Heart left ventricle (tissue), 16 donors: ENCODE data around the gene SACS. TPM values are rescaled to one million over a fixed set of nuclear protein-coding genes. Genes with fewer than 3 reads are reported as not detected.

ENCODE experiments used
- ATAC-seq, 4 donors: fragments of 200-7000 bp; cut with Tn5 transposase; one replicate each; pipeline ENCODE4 v1.9.1; 2020 to 2022; ENCODE audit warnings: moderate library complexity in 4 of 4, mild to moderate bottlenecking in 3 of 4, moderate number of reproducible peaks in 1 of 4
- DNase-seq, 5 donors: peaks; one replicate each; pipeline ENCODE4 v3.0.0-alpha.2; 2020
- H3K27ac ChIP-seq, 12 donors: fragments of 200-600 bp; sonication (generic) in 4 of 12; one replicate each; pipeline versions ENCODE4 v1.5.0 to v1.8.0; 2016 to 2022; ENCODE audit warnings: mild to moderate bottlenecking in 2 of 12
- H3K27me3 ChIP-seq, 9 donors: fragments of 200-600 bp; sonication (generic) in 2 of 9; one replicate each; pipeline versions ENCODE4 v1.5.1 to v1.8.0; 2016 to 2022; ENCODE audit warnings: mild to moderate bottlenecking in 3 of 9
- H3K36me3 ChIP-seq, 9 donors: fragments of 200-600 bp; sonication (generic) in 2 of 9; one replicate each; pipeline versions ENCODE4 v1.5.0 to v1.8.0; 2018 to 2022; ENCODE audit warnings: mild to moderate bottlenecking in 2 of 9
- H3K4me1 ChIP-seq, 12 donors: fragments of 200-600 bp; sonication (generic) in 4 of 12; one replicate each; pipeline versions ENCODE4 v1.5.0 to v1.8.0; 2016 to 2022; ENCODE audit warnings: mild to moderate bottlenecking in 3 of 12
- H3K4me3 ChIP-seq, 12 donors: fragments of 200-600 bp; sonication (generic) in 4 of 12; one replicate each; pipeline versions ENCODE4 v1.5.0 to v1.8.0; 2017 to 2022; ENCODE audit warnings: mild to moderate bottlenecking in 9 of 12, moderate library complexity in 4 of 12
- H3K9me3 ChIP-seq, 12 donors: fragments of 200-600 bp; sonication (generic) in 4 of 12; one replicate each; pipeline versions ENCODE4 v1.5.0 to v1.8.0; 2016 to 2022; ENCODE audit warnings: mild to moderate bottlenecking in 1 of 12
- POLR2A ChIP-seq, 2 donors: fragments of 450-650 bp; IDR thresholded peaks; one replicate each; pipeline ENCODE4 v1.6.1; 2017; ENCODE audit warnings: antibody characterized with exemption in 2 of 2, mild to moderate bottlenecking in 2 of 2, moderate library complexity in 2 of 2
- whole genome bisulfite sequencing, 4 donors: extraction: QIAGEN DNeasy Blood & Tissue Kit in 2 of 4; methylation state at CpG; one replicate each; pipeline versions ENCODE4 v1.1.5 to v1.1.7; 2013 to 2018; 5-methylcytosine and 5-hydroxymethylcytosine counted together
- intact Hi-C, 10 donors: fragments of 100-400 bp; cut with DNase I; formaldehyde crosslinking; loops; one replicate each; pipeline versions ENCODE4 v1.11.1 to v1.14.2; 2022
- polyA plus RNA-seq, 2 donors: library from polyadenylated mRNA; stranded (reverse); fragments of 200-250 nt; gene quantifications; one replicate each; pipeline ENCODE4 v1.2.3, GENCODE V29; 2013
- total RNA-seq, 9 donors: library from RNA; depleted of rRNA in 2 of 9; stranded (reverse); fragments of >200 nt in 2 of 9; fragmentation: NEBNext Ultra II Directional in 3 of 9; extraction: Animal tissue kit (Norgen Biotek cat#: 25700) in 3 of 9; gene quantifications; one replicate each; pipeline versions ENCODE4 v1.1.0 to v1.2.4, GENCODE V29; 2016 to 2023
- TF ChIP-seq, protein P1 (sequence below), 12 donors: fragments of 200-600 bp; sonication (generic) in 4 of 12; IDR thresholded peaks; one replicate each; pipeline versions ENCODE4 v1.5.0 to v1.8.0; 2018 to 2022; ENCODE audit warnings: antibody characterized with exemption in 12 of 12, mild to moderate bottlenecking in 5 of 12
- donor health status: ischemic (EF 13 %, LVEDD 7.1; RV severe dilation, severe dysfunction).
- donor health status: healthy with polysubstance abuse.
- donor health status: DM: no; HTN: yes; CAD: no.
- donor health status: DM: no; HTN: no; CAD: no.
- donor health status: ischemic (EF 25% LVEDD 6.9; RV normal size, moderate dysfunction).
- donor health status: ischemic (EF 25% LVEDD 5.7; RV mildly dilated, moderate dysfunction).
- donor health status: healthy.
- donor health status: DM: yes; HTN: yes; CAD: no.
- donor health status: ischemic (EF 35%, LVEDD 5.7; RV mildly dilated, moderate dysfunction).
- donor health status: nonischemic (EF 11% LVEDD 7.7; RV severe dilation, severe dysfunction).
- donor health status: DM: yes; HTN: yes; CAD: no.
- donor health status: PGD.
- donor health status: ischemic (EF 29% LVEDD 5.4; RV normal size, mild dysfunction).
- donor health status: nonischemic (EF 23%, LVEDD 6.1; RV moderate dilation, normal function).

Gene SACS
- total and polyA plus RNA-seq, 11 donors, result 2.8 to 29.3 (median 19.7) TPM

DNA sequence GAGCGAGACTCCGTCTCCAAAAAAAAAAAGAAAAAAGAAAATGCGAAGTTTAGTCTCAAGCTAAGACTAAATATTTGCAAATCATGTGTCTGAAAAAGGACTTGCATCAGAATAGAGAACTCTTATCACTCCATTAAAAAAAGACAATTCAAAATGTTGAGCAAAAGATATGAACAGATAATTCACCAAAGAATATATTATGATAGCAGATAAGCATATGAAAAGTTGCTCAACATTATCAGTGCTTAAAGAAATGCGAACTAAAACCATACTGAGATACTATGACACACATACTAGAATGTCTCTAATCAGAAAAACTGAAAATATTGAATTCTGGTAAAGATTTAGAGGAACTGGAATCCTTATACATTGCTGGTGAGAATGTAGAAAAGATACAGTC, 38.7 kb upstream of the SACS start:
- ATAC-seq (no peak), DNase-seq (no peak)
- 87 to 94% (median 91%) methylated on average over 4 of the region's 4 CpGs for WGBS, 4 donors
- H3K27ac ChIP-seq, result no peak overlapping the region
- TF ChIP-seq POLR2A (IDR thresholded peaks at IDR 0.05), result no peak
- TF ChIP-seq, protein P1, sequence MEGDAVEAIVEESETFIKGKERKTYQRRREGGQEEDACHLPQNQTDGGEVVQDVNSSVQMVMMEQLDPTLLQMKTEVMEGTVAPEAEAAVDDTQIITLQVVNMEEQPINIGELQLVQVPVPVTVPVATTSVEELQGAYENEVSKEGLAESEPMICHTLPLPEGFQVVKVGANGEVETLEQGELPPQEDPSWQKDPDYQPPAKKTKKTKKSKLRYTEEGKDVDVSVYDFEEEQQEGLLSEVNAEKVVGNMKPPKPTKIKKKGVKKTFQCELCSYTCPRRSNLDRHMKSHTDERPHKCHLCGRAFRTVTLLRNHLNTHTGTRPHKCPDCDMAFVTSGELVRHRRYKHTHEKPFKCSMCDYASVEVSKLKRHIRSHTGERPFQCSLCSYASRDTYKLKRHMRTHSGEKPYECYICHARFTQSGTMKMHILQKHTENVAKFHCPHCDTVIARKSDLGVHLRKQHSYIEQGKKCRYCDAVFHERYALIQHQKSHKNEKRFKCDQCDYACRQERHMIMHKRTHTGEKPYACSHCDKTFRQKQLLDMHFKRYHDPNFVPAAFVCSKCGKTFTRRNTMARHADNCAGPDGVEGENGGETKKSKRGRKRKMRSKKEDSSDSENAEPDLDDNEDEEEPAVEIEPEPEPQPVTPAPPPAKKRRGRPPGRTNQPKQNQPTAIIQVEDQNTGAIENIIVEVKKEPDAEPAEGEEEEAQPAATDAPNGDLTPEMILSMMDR (IDR thresholded peaks at IDR 0.05), result no peak
- no peaks in the 10 kb centered on the region for H3K9me3 ChIP-seq
- intact Hi-C loops, result no loop called here
- no peak overlapping the region for H3K4me3 ChIP-seq
- H3K36me3 ChIP-seq, result no peaks in the 10 kb centered on the region
- H3K4me1 ChIP-seq, result peaks cover 0 to 6% (median 2%) of the 10 kb centered on the region in 12 donors
- no peaks in the 10 kb centered on the region for H3K27me3 ChIP-seq

DNA sequence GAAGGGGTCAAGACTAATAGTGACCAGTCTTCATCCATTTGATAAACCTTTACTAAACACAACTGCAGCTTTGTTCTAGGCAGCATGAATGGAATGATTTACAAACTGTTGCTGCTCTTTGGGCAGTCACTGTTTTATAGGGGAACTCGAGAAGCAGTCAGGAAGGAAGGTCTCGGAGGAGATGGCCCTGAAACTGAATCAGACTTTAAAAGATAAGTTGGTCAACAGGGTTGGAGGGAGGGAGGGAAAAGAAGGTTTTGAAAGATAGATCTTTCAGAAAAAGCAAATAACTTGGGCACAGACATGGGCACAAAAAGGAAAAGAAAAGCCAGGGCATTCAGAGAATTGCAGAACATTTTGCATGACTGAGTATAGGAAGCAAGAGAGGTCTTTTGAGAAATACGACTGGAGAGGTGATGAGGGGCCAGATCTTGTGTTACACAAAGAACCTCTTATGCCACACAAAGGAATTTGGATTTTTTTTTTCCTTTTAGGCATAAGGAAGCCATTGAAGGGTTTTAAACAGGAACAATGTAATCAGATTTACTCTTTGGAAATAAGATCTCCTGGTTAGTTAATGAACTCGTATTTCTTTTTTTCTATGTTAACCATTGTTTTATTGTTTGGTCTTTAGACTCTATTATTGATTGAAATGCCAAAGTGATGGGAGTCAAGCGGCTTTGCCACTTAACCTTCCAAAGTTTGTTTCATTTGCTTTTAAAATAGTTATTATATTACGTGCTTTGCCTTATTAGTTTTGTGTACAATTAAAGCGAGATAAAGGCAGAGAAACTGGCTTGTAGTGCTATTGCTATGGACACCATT, 37.5 kb upstream of the SACS start:
- Histone ChIP-seq H3K27ac (no peak overlapping the region), H3K27me3 (no peaks in the 10 kb centered on the region), H3K36me3 (no peaks in the 10 kb centered on the region), H3K4me3 (no peak overlapping the region), H3K9me3 (no peaks in the 10 kb centered on the region), H3K4me1 (peaks cover 0 to 17% (median 9%) of the 10 kb centered on the region in 12 donors)
- TF ChIP-seq POLR2A (IDR thresholded peaks at IDR 0.05), result no peak
- TF ChIP-seq, protein P1 (IDR thresholded peaks at IDR 0.05), result no peak
- ATAC-seq (no peak), DNase-seq (no peak)
- WGBS, 4 donors, result 80 to 84% (median 81%) methylated on average over 7 of the region's 7 CpGs
- intact Hi-C loops, result no loop called here

DNA sequence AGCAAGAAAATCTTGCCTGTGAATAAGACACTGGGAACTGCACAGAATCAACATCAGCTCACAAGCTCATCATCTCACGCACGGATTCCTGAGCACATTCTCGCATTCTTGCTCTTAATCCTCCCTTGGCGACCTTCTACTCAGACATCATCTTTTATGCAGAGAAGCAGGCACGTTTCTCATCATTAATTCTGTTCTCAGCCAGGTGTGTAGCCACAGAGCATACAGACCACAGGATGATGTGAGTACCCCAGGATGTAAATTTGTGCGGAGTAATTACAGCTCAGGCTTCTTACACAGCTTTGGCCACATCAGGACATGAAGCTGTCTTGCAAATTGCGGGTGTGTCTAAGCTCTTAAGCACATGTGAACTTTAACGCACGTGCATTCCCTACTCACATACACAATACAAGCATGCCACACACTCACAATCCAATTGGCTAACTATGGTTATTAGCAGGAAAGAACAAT, 36.5 kb upstream of the SACS start:
- Histone ChIP-seq H3K27me3 (no peaks in the 10 kb centered on the region), H3K9me3 (no peaks in the 10 kb centered on the region), H3K36me3 (no peaks in the 10 kb centered on the region), H3K4me3 (no peak overlapping the region), H3K27ac (no peak overlapping the region), H3K4me1 (peaks cover 0 to 22% (median 11%) of the 10 kb centered on the region in 12 donors)
- WGBS, 4 donors, result 81 to 88% (median 85%) methylated on average over 9 of the region's 9 CpGs
- TF ChIP-seq POLR2A (IDR thresholded peaks at IDR 0.05), result no peak
- TF ChIP-seq, protein P1 (IDR thresholded peaks at IDR 0.05), result no peak
- DNase-seq (no peak), ATAC-seq (no peak)
- intact Hi-C loops, result loop anchor here in 9 of 10 donors (5.0 to 10.0 kb wide), 8 partner anchors 42 to 417 kb away; partner anchors contain the start of genes MIPEP (in 1 of the 9) and TNFRSF19 (in 1 of the 9)

DNA sequence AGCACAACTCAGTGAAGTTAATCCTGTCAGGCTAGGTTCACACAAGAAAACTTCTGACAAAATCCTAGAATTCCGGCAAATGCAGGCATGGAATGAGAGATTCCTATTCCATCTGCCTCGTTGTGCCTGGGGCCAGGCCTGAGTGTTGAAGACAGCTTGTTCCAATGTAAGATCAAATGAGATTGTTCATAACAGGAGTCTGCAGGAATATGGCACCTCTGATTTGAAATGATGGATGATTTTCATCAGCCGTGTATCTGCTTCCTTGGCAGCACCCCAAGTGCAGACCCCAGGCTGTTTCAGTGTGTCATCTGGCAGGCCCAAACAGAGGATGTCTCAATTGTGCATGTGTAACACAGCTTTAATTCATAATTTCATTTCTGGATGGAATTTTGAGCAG, 35.3 kb upstream of the SACS start:
- no peaks in the 10 kb centered on the region for H3K27me3 ChIP-seq

More for the DNA sequence above, 35.3 kb upstream of the SACS start:
- Histone ChIP-seq H3K9me3 (no peaks in the 10 kb centered on the region), H3K4me1 (peaks cover 0 to 22% (median 11%) of the 10 kb centered on the region in 12 donors), H3K4me3 (no peak overlapping the region), H3K27ac (no peak overlapping the region), H3K36me3 (no peaks in the 10 kb centered on the region)
- DNase-seq (no peak), ATAC-seq (no peak)
- intact Hi-C loops, result loop anchor here in 9 of 10 donors (5.0 to 10.0 kb wide), 8 partner anchors 43 to 418 kb away; partner anchors contain the start of genes MIPEP (in 1 of the 9) and TNFRSF19 (in 1 of the 9)
- TF ChIP-seq, protein P1 (IDR thresholded peaks at IDR 0.05), result no peak
- no peak for TF ChIP-seq POLR2A (IDR thresholded peaks at IDR 0.05)
- WGBS, 4 donors, result 77 to 94% (median 78%) methylated on average over 3 of the region's 3 CpGs
